ENCODE measurements around the gene DGKZ. TPM values are rescaled to one million over a fixed set of nuclear protein-coding genes. Genes with fewer than 3 reads are reported as not detected.
A peak's percentile ranks its signal among the peaks of the same experiment; 100 is the strongest.

DGKZ gene
- total RNA-seq, 1 experiment from 2014 or later = 68.9 TPM

- Histone ChIP-seq H3K18ac (ENCODE audit: insufficient read length, low read depth, low read length) (no peak overlapping the region), H2BK5ac (ENCODE audit: insufficient read length, low read length) (no peak overlapping the region), H3K9me3 (ENCODE audit: control insufficient read depth, low read depth, low read length) (no peaks in the 10 kb centered on the region), H2BK120ac (ENCODE audit: low read depth, low read length, poor library complexity, severe bottlenecking) (no peak overlapping the region), H3K23me2 (ENCODE audit: insufficient read length, low read depth, low read length, poor library complexity, severe bottlenecking) (no peaks in the 10 kb centered on the region), H3K23ac (ENCODE audit: insufficient read length, low read depth, low read length) (no peak overlapping the region), H3K27ac (ENCODE audit: insufficient read length, low read depth, low read length) (no peak overlapping the region), H3K79me2 (ENCODE audit: insufficient read depth, low read length) (no peaks in the 10 kb centered on the region), H3K4ac (ENCODE audit: low read depth, low read length) (no peak overlapping the region), H2BK12ac (ENCODE audit: insufficient read length, low read depth, low read length) (no peak overlapping the region), H4K91ac (ENCODE audit: insufficient read length, low read depth, low read length) (no peak overlapping the region), H3T11ph (ENCODE audit: low read length) (no peak overlapping the region), H3K4me2 (ENCODE audit: insufficient read depth, insufficient read length, low read length) (no peak overlapping the region), H3K56ac (ENCODE audit: insufficient read length, low read depth, low read length) (no peak overlapping the region), H2AFZ (ENCODE audit: low read length) (no peak overlapping the region), H3K14ac (ENCODE audit: insufficient read depth, low read length) (no peak overlapping the region), H4K5ac (ENCODE audit: insufficient read length, low read depth, low read length) (no peak overlapping the region), H3K4me1 (ENCODE audit: insufficient read depth, low read length) (no peaks in the 10 kb centered on the region), H2BK20ac (ENCODE audit: low read depth, low read length, poor library complexity, severe bottlenecking) (no peak overlapping the region), H3K9ac (ENCODE audit: extremely low read depth, insufficient read length, low read length) (no peak overlapping the region), H2BK15ac (ENCODE audit: low read depth, low read length) (no peak overlapping the region), H2AK5ac (ENCODE audit: insufficient read length, low read length) (no peak overlapping the region), H4K20me1 (ENCODE audit: control insufficient read depth, insufficient read depth, insufficient read length) (no peaks in the 10 kb centered on the region), H4K8ac (replicated peaks; ENCODE audit: insufficient read length, low read depth, low read length) (no peak overlapping the region), H3K79me1 (ENCODE audit: insufficient read depth, low read depth, low read length, poor library complexity, severe bottlenecking) (no peaks in the 10 kb centered on the region), H3K27me3 (ENCODE audit: insufficient read depth, low read length) (no peaks in the 10 kb centered on the region)
- no CpG with 5 or more reads among the region's 5 CpGs for WGBS (ENCODE audit: extremely low coverage, insufficient read length, low lambda C conversion rate)
- no peak overlapping the region for H3K4me3 Mint-ChIP-seq
- H3K9me3 Mint-ChIP-seq = no peaks in the 10 kb centered on the region
- TF ChIP-seq, protein P1, sequence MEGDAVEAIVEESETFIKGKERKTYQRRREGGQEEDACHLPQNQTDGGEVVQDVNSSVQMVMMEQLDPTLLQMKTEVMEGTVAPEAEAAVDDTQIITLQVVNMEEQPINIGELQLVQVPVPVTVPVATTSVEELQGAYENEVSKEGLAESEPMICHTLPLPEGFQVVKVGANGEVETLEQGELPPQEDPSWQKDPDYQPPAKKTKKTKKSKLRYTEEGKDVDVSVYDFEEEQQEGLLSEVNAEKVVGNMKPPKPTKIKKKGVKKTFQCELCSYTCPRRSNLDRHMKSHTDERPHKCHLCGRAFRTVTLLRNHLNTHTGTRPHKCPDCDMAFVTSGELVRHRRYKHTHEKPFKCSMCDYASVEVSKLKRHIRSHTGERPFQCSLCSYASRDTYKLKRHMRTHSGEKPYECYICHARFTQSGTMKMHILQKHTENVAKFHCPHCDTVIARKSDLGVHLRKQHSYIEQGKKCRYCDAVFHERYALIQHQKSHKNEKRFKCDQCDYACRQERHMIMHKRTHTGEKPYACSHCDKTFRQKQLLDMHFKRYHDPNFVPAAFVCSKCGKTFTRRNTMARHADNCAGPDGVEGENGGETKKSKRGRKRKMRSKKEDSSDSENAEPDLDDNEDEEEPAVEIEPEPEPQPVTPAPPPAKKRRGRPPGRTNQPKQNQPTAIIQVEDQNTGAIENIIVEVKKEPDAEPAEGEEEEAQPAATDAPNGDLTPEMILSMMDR (conservative IDR thresholded peaks at IDR 0.05) = no peak
- H3K27ac Mint-ChIP-seq = peak overlapping the region in 1 of 3 experiments; percentile 64; a peak in 1 of 7 replicates
- DNase-seq = no peak
- H3K4me1 Mint-ChIP-seq = peaks cover 11 to 27% of the 10 kb centered on the region in 2 experiments
- peaks cover 0 to under 1% (median 0%) of the 10 kb centered on the region in 3 experiments; a peak in 3 of 7 replicates for H3K36me3 Mint-ChIP-seq (ENCODE audit: insufficient read depth in 1 of 3, low read depth in 3 of 3)
- no peaks in the 10 kb centered on the region for H3K27me3 Mint-ChIP-seq (ENCODE audit: low read depth)
Measured at GRCh38 chr11:46306296-46306853, 40.9 kb upstream of the DGKZ start.
